ENCODE results near the gene COL15A1.
A peak's percentile ranks its signal among the peaks of the same experiment; 100 is the strongest.

COL15A1 gene

GRCh38 chr9:99015890-99016289 is 72.2 kb downstream of the COL15A1 start:
- Histone ChIP-seq H3K23ac (ENCODE audit: low read length) (no peak overlapping the region), H3K27me3 (ENCODE audit: insufficient read depth, low read length) (no peaks in the 10 kb centered on the region), H3K4me3 (ENCODE audit: low read depth, low read length) (no peak overlapping the region), H4K91ac (ENCODE audit: low read depth, low read length) (peak overlapping the region; percentile 27), H2AK5ac (ENCODE audit: low read length) (peak overlapping the region; percentile 12), H4K12ac (ENCODE audit: low read depth, low read length) (no peak overlapping the region), H3K18ac (ENCODE audit: low read length) (no peak overlapping the region), H3K79me1 (ENCODE audit: low read length) (peaks cover 11% of the 10 kb centered on the region), H3K9me3 (ENCODE audit: insufficient read depth, low read depth, low read length) (peaks cover 10% of the 10 kb centered on the region), H3K4me2 (ENCODE audit: low read length) (no peak overlapping the region), H3K27ac (ENCODE audit: low read depth, low read length) (no peak overlapping the region), H3K9ac (ENCODE audit: low read length) (no peak overlapping the region), H3K79me2 (ENCODE audit: control insufficient read depth, insufficient read depth, low read length, poor library complexity) (no peaks in the 10 kb centered on the region), H3K14ac (ENCODE audit: low read length) (no peak overlapping the region), H4K8ac (ENCODE audit: low read depth, low read length) (no peak overlapping the region), H3K4me1 (ENCODE audit: control insufficient read depth in 1 of 2, insufficient read depth in 2 of 2, low read length in 2 of 2) (peaks cover 4 to 12% of the 10 kb centered on the region in 2 experiments), H2BK120ac (ENCODE audit: insufficient read depth, low read length, poor library complexity) (no peak overlapping the region), H2BK12ac (ENCODE audit: low read length) (peak overlapping the region; percentile 38), H3K4ac (ENCODE audit: low read depth, low read length) (no peak overlapping the region), H2BK5ac (ENCODE audit: low read depth, low read length, poor library complexity) (no peak overlapping the region), H3K36me3 (ENCODE audit: control insufficient read depth in 1 of 2, insufficient read depth in 2 of 2, low read length in 2 of 2) (no peaks in the 10 kb centered on the region), H2AFZ (ENCODE audit: insufficient read depth, low read length, poor library complexity) (no peak overlapping the region)
- DNase-seq: no peak
- no CpG with 5 or more reads among the region's 4 CpGs for WGBS (ENCODE audit: extremely low coverage, insufficient coverage, insufficient read length)

GRCh38 chr9:99016681-99017387 is 73.1 kb downstream of the COL15A1 start:
- Histone ChIP-seq H3K36me3 (ENCODE audit: control insufficient read depth in 1 of 2, insufficient read depth in 2 of 2, low read length in 2 of 2) (no peaks in the 10 kb centered on the region), H3K9me3 (ENCODE audit: insufficient read depth, low read depth, low read length) (peaks cover 10% of the 10 kb centered on the region), H3K27ac (ENCODE audit: low read depth, low read length) (no peak overlapping the region), H2AK5ac (ENCODE audit: low read length) (no peak overlapping the region), H3K4ac (ENCODE audit: low read depth, low read length) (no peak overlapping the region), H2AFZ (ENCODE audit: insufficient read depth, low read length, poor library complexity) (no peak overlapping the region), H2BK12ac (ENCODE audit: low read length) (no peak overlapping the region), H4K8ac (ENCODE audit: low read depth, low read length) (no peak overlapping the region), H3K79me2 (ENCODE audit: control insufficient read depth, insufficient read depth, low read length, poor library complexity) (no peaks in the 10 kb centered on the region), H3K4me3 (ENCODE audit: low read depth, low read length) (no peak overlapping the region), H4K12ac (ENCODE audit: low read depth, low read length) (no peak overlapping the region), H2BK5ac (ENCODE audit: low read depth, low read length, poor library complexity) (no peak overlapping the region), H4K91ac (ENCODE audit: low read depth, low read length) (no peak overlapping the region), H3K14ac (ENCODE audit: low read length) (no peak overlapping the region), H3K4me1 (ENCODE audit: control insufficient read depth in 1 of 2, insufficient read depth in 2 of 2, low read length in 2 of 2) (peaks cover 4 to 12% of the 10 kb centered on the region in 2 experiments), H2BK120ac (ENCODE audit: insufficient read depth, low read length, poor library complexity) (no peak overlapping the region), H3K79me1 (ENCODE audit: low read length) (peaks cover 13% of the 10 kb centered on the region), H3K9ac (ENCODE audit: low read length) (no peak overlapping the region), H3K18ac (ENCODE audit: low read length) (no peak overlapping the region), H3K4me2 (ENCODE audit: low read length) (no peak overlapping the region), H3K23ac (ENCODE audit: low read length) (no peak overlapping the region), H3K27me3 (ENCODE audit: insufficient read depth, low read length) (no peaks in the 10 kb centered on the region)
- no CpG with 5 or more reads among the region's 10 CpGs for WGBS (ENCODE audit: extremely low coverage, insufficient coverage, insufficient read length)
- DNase-seq: no peak

- H2BK12ac ChIP-seq (ENCODE audit: low read length): no peak overlapping the region
- H3K79me1 ChIP-seq (ENCODE audit: low read length): peaks cover 15% of the 10 kb centered on the region
- H3K27me3 ChIP-seq (ENCODE audit: insufficient read depth, low read length): no peaks in the 10 kb centered on the region
- no peak overlapping the region for H2AK5ac ChIP-seq (ENCODE audit: low read length)
- H3K27ac ChIP-seq (ENCODE audit: low read depth, low read length): no peak overlapping the region
- no peak overlapping the region for H2BK5ac ChIP-seq (ENCODE audit: low read depth, low read length, poor library complexity)
- H3K79me2 ChIP-seq (ENCODE audit: control insufficient read depth, insufficient read depth, low read length, poor library complexity): no peaks in the 10 kb centered on the region
- H3K4me2 ChIP-seq (ENCODE audit: low read length): no peak overlapping the region
- H2AFZ ChIP-seq (ENCODE audit: insufficient read depth, low read length, poor library complexity): no peak overlapping the region
- H3K9me3 ChIP-seq (ENCODE audit: insufficient read depth, low read depth, low read length): peaks cover 10% of the 10 kb centered on the region
- H3K4ac ChIP-seq (ENCODE audit: low read depth, low read length): no peak overlapping the region
- no peak overlapping the region for H3K18ac ChIP-seq (ENCODE audit: low read length)
- H4K91ac ChIP-seq (ENCODE audit: low read depth, low read length): no peak overlapping the region
- H3K14ac ChIP-seq (ENCODE audit: low read length): no peak overlapping the region
- no peak overlapping the region for H3K4me3 ChIP-seq (ENCODE audit: low read depth, low read length)
- peaks cover 4 to 12% of the 10 kb centered on the region in 2 experiments for H3K4me1 ChIP-seq (ENCODE audit: control insufficient read depth in 1 of 2, insufficient read depth in 2 of 2, low read length in 2 of 2)
- H4K8ac ChIP-seq (ENCODE audit: low read depth, low read length): no peak overlapping the region
- no peak for DNase-seq
- no peaks in the 10 kb centered on the region for H3K36me3 ChIP-seq (ENCODE audit: control insufficient read depth in 1 of 2, insufficient read depth in 2 of 2, low read length in 2 of 2)
- no peak overlapping the region for H4K12ac ChIP-seq (ENCODE audit: low read depth, low read length)
- WGBS (ENCODE audit: extremely low coverage, insufficient coverage, insufficient read length): no CpG with 5 or more reads among the region's 1 CpG
- no peak overlapping the region for H2BK120ac ChIP-seq (ENCODE audit: insufficient read depth, low read length, poor library complexity)
- H3K9ac ChIP-seq (ENCODE audit: low read length): no peak overlapping the region
- no peak overlapping the region for H3K23ac ChIP-seq (ENCODE audit: low read length)
These were observed 74.9 kb downstream of the COL15A1 start for GRCh38 chr9:99018653-99019052.

GRCh38 chr9:99019510-99020331 is 76.0 kb downstream of the COL15A1 start:
- no peak overlapping the region for H3K4me3 ChIP-seq (ENCODE audit: low read depth, low read length)
- peaks cover 10% of the 10 kb centered on the region for H3K9me3 ChIP-seq (ENCODE audit: insufficient read depth, low read depth, low read length)
- no peaks in the 10 kb centered on the region for H3K36me3 ChIP-seq (ENCODE audit: control insufficient read depth in 1 of 2, insufficient read depth in 2 of 2, low read length in 2 of 2)
- H3K27me3 ChIP-seq (ENCODE audit: insufficient read depth, low read length): no peaks in the 10 kb centered on the region
- peaks cover 15% of the 10 kb centered on the region for H3K79me1 ChIP-seq (ENCODE audit: low read length)
- H4K8ac ChIP-seq (ENCODE audit: low read depth, low read length): peak overlapping the region; percentile 53
- H3K79me2 ChIP-seq (ENCODE audit: control insufficient read depth, insufficient read depth, low read length, poor library complexity): no peaks in the 10 kb centered on the region
- H3K4ac ChIP-seq (ENCODE audit: low read depth, low read length): peak overlapping the region; percentile 49
- peak overlapping the region; percentile 81 for H2BK120ac ChIP-seq (ENCODE audit: insufficient read depth, low read length, poor library complexity)
- no peak overlapping the region for H3K4me2 ChIP-seq (ENCODE audit: low read length)
- no peak overlapping the region for H2AFZ ChIP-seq (ENCODE audit: insufficient read depth, low read length, poor library complexity)
- no CpG with 5 or more reads among the region's 4 CpGs for WGBS (ENCODE audit: extremely low coverage, insufficient coverage, insufficient read length)
- H2BK12ac ChIP-seq (ENCODE audit: low read length): peak overlapping the region; percentile 85
- H4K12ac ChIP-seq (ENCODE audit: low read depth, low read length): no peak overlapping the region
- peak; percentile 68 to 96 for DNase-seq
- H3K27ac ChIP-seq (ENCODE audit: low read depth, low read length): peak overlapping the region; percentile 36
- H4K91ac ChIP-seq (ENCODE audit: low read depth, low read length): peak overlapping the region; percentile 93
- peak overlapping the region; percentile 66 for H3K18ac ChIP-seq (ENCODE audit: low read length)
- peak overlapping the region; percentile 10 for H2AK5ac ChIP-seq (ENCODE audit: low read length)
- H3K14ac ChIP-seq (ENCODE audit: low read length): peak overlapping the region; percentile 76
- H2BK5ac ChIP-seq (ENCODE audit: low read depth, low read length, poor library complexity): peak overlapping the region; percentile 74
- H3K23ac ChIP-seq (ENCODE audit: low read length): no peak overlapping the region
- H3K9ac ChIP-seq (ENCODE audit: low read length): no peak overlapping the region
- peaks cover 4 to 12% of the 10 kb centered on the region in 2 experiments for H3K4me1 ChIP-seq (ENCODE audit: control insufficient read depth in 1 of 2, insufficient read depth in 2 of 2, low read length in 2 of 2)

All from trophoblast cell (in vitro differentiated cells and primary cell).